NCI-H2227 (cell line): ENCODE measurements around the gene CDH4.

Experiments used
- DNase-seq: peaks from one replicate; lab custom pipeline; 2025; ENCODE audit not compliant: unreplicated experiment; lab: John Stamatoyannopoulos, UW

CDH4 gene

DNA sequence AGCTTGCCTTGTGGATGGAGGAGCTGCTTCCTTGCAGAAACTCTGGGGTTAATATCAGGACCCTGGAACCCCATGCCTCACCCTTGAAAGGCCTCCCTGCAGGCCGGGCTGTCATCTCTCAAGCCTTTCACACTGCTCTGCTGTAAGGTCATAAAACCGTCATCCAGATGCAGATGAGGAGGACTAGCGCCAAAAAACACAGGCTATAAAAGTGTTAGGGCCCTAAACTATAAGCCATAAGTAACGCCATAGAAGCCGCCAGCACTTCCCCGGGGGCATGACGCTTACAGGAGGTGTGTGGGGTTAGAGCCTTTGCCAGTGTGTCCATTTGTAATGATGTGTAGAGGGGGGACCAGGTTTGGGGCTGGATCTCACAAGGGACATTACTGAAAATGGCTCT is 47.6 kb downstream of the CDH4 start:
- DNase-seq = no peak

- no peak for DNase-seq
Observed at GRCh38 chr20:61300293-61300692, 48.2 kb downstream of the CDH4 start.

DNA sequence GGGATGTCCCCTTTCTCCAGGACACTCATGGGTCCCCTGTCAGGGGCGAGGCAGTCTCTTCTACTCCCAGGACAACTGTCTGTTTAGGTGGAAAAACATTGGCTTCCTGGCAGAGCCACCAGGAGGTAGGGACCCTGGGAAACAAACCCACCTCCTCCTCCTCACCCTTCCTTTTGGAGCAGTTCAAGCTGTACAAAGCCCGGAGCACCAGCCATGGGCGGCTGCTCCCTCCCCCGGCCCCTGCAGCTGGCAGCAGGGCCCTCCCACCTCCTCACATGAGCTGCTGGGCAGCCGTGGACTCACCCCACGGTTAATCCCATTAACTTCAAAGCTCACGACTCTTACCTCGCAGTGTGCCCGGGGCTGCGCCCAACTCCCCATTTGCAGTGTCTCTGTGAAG is 48.6 kb downstream of the CDH4 start:
- no peak for DNase-seq

- DNase-seq = no peak
Observed at GRCh38 chr20:61301711-61302525, 49.9 kb downstream of the CDH4 start.

DNA sequence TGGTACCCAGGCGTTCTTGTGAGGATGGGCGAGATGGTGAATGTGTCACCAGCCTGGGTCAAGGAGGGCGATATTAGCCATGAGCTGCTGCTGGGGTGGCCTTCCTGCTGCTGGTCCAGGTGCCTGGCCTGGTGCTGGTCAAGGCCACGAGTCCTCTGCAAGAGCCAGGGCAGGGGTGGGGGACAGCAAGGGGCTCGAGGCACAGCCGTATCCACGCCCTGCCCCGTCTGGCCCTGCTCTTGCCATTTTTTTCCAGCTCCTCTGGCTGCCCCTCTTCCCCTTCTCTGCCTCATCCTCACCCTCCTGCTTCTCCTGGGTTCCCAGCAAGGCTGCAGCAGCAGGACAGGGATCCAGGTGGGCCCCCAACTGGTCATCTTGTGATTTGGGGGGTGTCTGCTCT is 51.2 kb downstream of the CDH4 start:
- no peak for DNase-seq

DNA sequence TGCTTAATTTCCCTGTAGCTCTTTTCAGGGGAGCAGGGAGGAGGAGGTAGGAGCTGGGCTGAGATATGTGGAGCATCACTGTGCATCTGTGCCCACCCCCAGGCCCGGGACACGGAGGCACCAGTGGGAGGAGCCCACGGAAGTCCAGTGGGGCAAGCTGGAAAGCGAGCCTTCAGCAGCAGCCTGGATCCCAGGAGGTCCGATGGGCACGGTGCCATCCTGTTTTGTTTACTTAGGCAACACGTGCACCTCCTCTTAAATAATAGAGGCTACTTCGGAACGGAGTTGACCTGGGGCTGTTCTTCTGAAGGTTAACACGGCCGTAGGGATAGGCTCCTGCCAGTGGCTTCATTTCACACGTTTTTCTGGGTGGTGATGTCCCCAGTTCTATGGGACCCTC is 51.6 kb downstream of the CDH4 start:
- DNase-seq = peak; percentile 20

DNA sequence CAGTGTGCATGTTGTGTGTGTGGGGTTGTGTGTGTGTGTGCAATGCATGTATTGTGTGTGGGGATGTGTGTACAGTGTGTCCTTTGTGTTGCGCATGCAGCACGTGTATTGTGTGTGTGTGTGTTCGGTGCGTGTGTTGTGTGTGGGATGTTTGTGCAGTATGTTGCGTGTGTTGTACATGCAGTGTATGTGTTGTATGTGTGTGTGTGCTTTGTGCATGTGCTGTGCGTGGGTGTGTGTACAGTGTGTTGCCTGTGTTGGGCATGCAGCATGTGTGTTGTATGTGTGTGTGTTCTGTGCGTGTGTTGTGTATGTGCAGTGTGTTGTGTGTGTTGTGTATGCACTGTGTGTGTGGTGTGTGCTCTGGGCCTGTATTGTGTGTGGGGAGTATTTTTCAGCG is 52.7 kb downstream of the CDH4 start:
- no peak for DNase-seq

GRCh38 chr20:61306937-61307475 is 54.9 kb downstream of the CDH4 start:
- DNase-seq = no peak

DNA sequence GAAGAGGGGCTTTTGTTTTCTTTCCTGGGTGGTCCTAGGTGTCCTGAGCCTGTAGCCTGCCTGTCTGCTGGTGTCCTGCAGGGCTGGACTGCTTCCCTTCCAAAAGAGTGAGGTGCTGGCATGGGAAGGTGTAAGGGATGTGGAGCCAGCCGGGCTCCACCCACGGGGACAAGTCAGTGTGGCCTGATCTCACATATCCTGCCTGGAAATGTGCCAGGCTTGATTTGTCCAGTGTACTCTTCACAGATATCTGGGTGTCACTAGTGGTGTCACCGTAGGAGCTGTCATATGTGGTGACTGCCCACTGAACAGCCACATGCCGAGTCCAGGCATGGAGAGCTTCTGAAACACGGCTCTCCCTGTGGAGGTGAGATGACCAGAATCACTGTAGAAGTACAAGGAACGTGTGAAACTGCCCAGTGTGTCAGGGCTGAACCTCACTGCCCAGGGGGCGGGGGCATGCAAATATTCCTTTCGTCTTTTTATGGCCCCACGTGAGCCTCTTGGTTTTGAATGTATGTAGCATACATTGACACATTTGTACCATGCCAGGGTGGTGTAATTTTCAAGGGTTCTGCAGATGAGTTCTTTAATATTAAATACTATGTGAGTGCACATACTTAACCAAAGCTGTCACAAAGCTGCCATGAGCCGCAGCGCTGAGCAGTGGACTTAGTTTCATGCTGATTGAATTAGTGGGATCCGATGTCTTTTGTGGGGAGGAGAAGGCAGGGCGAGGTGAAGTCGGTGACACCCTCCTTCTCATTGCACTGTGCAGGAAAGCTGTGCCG is 55.8 kb downstream of the CDH4 start:
- DNase-seq = no peak

- no peak for DNase-seq
Observed at GRCh38 chr20:61308477-61308774, 56.4 kb downstream of the CDH4 start.

DNA sequence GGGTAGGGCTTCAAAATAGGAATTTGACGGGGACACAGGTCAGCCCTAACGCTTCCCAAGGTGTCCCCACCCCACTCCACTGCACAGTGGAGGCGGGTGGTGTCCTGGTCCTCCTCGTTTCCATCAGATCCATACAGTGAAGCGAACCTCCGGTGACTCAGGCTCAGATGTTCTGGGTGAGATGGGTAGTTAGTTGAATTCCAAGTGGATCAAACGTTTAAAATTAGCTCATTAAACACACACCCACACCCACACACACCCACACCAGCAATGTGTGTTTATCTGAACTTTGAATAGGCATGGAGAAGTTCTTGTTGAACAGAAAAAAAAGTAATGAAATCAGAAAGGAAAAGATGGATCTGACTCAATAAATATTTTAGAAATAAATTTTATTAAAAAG is 58.9 kb downstream of the CDH4 start:
- DNase-seq = no peak

GRCh38 chr20:61311656-61312387 is 59.8 kb downstream of the CDH4 start:
- DNase-seq = no peak

GRCh38 chr20:61312925-61313324 is 60.9 kb downstream of the CDH4 start:
- DNase-seq = no peak

DNA sequence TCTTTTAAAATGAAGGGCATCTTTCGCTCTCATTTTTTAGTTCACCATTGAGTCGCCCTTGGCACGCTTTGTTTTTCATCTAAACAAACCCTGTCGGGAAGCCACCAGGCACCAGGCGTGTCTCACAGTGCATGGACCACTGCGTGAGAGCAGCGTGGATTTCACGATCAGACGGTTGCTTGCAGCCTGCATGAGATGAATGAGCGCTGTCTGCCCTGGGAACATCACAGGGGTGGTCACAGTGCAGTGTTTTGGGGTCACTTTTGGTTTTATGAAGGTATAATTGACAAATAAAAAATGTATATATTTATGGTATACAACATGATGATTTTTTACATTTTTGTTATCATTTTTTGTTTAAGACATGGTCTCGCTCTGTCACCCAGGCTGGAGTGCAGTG is 61.3 kb downstream of the CDH4 start:
- no peak for DNase-seq

GRCh38 chr20:61314326-61315010 is 62.4 kb downstream of the CDH4 start:
- DNase-seq = no peak

- no peak for DNase-seq
Observed at GRCh38 chr20:61315319-61315718, 63.3 kb downstream of the CDH4 start.

DNA sequence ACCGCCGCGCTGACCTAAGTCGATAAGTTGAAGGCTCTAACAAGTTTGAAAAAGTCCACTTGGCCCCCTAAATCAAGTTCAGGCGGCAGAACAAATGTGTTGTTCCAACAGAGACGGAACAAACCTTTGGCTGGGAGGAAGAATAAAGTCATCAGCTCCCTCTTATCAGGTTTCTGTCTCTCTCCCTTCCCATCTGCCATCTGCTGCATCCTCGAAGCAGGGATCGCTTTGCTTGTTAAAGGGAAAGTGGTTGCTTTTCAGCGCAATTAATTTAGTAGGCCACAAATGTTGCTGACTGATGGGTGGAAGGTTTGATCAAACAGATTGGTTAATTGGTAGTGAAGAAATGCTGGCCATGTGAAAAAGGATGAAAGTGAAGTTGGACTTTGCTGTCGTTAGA is 64.3 kb downstream of the CDH4 start:
- no peak for DNase-seq

- DNase-seq = no peak
Observed at GRCh38 chr20:61317966-61318530, 66.0 kb downstream of the CDH4 start.

- DNase-seq = no peak
Observed at GRCh38 chr20:61320691-61321425, 68.8 kb downstream of the CDH4 start.

DNA sequence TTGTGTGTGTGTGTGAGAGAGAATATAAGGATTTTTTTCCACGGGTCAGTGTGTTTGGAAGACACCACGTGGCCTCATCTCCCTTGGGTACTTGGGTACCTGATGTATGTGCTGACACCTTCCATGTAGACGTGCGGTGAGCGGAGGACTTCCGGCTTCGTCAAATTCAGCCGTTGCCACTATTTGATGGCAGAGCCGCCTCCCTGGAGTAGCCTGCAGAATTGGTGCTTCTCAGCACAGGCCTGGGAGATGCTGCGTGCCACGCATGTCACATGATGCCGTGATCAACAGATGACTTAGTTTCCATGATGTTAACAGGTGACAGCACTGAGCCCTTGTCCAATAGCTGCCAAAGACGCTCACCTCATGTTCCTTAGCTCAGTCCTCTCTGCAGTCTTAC is 69.4 kb downstream of the CDH4 start:
- no peak for DNase-seq
